ENCODE results near the gene SERPINC1. TPM values are rescaled to one million over a fixed set of nuclear protein-coding genes. Genes with fewer than 3 reads are reported as not detected.

The SERPINC1 gene
- total and polyA plus RNA-seq, 9 of the 15 experiments (the other 6 are each of a cell fraction or from before 2014, with no cell fraction given), result 0.07 to 1.2 (median 0.50) TPM

- TF ChIP-seq ARID4B (CRISPR knock-in tag; IDR thresholded peaks at IDR 0.05), result peak; percentile 74; the same call in 1 of the 2 replicates
- TF ChIP-seq, protein P1, sequence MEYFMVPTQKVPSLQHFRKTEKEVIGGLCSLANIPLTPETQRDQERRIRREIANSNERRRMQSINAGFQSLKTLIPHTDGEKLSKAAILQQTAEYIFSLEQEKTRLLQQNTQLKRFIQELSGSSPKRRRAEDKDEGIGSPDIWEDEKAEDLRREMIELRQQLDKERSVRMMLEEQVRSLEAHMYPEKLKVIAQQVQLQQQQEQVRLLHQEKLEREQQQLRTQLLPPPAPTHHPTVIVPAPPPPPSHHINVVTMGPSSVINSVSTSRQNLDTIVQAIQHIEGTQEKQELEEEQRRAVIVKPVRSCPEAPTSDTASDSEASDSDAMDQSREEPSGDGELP (CRISPR knock-in tag; IDR thresholded peaks at IDR 0.05; ENCODE audit: borderline replicate concordance), result peak; percentile 89
- peak; percentile 66 for TF ChIP-seq DPF2 (IDR thresholded peaks at IDR 0.05)
- TF ChIP-seq CREB5 (CRISPR knock-in tag; IDR thresholded peaks at IDR 0.05), result no peak
- TF ChIP-seq ZBTB7A (IDR thresholded peaks at IDR 0.05; ENCODE audit: borderline replicate concordance, control insufficient read depth, low read depth, low read length), result peak; percentile 99
- TF ChIP-seq, protein P2, sequence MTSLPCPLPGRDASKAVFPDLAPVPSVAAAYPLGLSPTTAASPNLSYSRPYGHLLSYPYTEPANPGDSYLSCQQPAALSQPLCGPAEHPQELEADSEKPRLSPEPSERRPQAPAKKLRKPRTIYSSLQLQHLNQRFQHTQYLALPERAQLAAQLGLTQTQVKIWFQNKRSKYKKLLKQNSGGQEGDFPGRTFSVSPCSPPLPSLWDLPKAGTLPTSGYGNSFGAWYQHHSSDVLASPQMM (CRISPR knock-in tag; IDR thresholded peaks at IDR 0.05), result no peak
- TF ChIP-seq, protein P3, sequence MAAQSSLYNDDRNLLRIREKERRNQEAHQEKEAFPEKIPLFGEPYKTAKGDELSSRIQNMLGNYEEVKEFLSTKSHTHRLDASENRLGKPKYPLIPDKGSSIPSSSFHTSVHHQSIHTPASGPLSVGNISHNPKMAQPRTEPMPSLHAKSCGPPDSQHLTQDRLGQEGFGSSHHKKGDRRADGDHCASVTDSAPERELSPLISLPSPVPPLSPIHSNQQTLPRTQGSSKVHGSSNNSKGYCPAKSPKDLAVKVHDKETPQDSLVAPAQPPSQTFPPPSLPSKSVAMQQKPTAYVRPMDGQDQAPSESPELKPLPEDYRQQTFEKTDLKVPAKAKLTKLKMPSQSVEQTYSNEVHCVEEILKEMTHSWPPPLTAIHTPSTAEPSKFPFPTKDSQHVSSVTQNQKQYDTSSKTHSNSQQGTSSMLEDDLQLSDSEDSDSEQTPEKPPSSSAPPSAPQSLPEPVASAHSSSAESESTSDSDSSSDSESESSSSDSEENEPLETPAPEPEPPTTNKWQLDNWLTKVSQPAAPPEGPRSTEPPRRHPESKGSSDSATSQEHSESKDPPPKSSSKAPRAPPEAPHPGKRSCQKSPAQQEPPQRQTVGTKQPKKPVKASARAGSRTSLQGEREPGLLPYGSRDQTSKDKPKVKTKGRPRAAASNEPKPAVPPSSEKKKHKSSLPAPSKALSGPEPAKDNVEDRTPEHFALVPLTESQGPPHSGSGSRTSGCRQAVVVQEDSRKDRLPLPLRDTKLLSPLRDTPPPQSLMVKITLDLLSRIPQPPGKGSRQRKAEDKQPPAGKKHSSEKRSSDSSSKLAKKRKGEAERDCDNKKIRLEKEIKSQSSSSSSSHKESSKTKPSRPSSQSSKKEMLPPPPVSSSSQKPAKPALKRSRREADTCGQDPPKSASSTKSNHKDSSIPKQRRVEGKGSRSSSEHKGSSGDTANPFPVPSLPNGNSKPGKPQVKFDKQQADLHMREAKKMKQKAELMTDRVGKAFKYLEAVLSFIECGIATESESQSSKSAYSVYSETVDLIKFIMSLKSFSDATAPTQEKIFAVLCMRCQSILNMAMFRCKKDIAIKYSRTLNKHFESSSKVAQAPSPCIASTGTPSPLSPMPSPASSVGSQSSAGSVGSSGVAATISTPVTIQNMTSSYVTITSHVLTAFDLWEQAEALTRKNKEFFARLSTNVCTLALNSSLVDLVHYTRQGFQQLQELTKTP (IDR thresholded peaks at IDR 0.05; ENCODE audit: low read depth in 1 of 2, partially characterized antibody in 2 of 2), result peak in 1 of 2 experiments; percentile 54
- peak; percentile 45 for TF ChIP-seq NEUROD1 (IDR thresholded peaks at IDR 0.05; ENCODE audit: borderline replicate concordance, low read depth, low read length, partially characterized antibody)
- peak; percentile 94 to 96; a peak in 3 of 4 replicates for TF ChIP-seq ETV6 (IDR thresholded peaks at IDR 0.05; ENCODE audit: borderline replicate concordance in 1 of 2, low read depth in 2 of 2, low read length in 1 of 2)
- TF ChIP-seq ETV6 (CRISPR knock-in tag; IDR thresholded peaks at IDR 0.05; ENCODE audit: borderline replicate concordance), result no peak
- peak; percentile 75; the same call in 1 of the 2 replicates for TF ChIP-seq TCF7 (IDR thresholded peaks at IDR 0.05; ENCODE audit: borderline replicate concordance)
- no peak for TF ChIP-seq CREBBP (IDR thresholded peaks at IDR 0.05; ENCODE audit: low read depth, low read length)
- no peak for TF ChIP-seq ZNF41 (CRISPR knock-in tag; conservative IDR thresholded peaks at IDR 0.05)
- peak; percentile 98 for TF ChIP-seq HMGN3 (IDR thresholded peaks at IDR 0.05; ENCODE audit: borderline replicate concordance, extremely low read depth, insufficient read length, low read depth, low read length)
Measured at GRCh38 chr1:173868266-173869020, 48.7 kb downstream of the SERPINC1 start, which contains the start of gene ZBTB37 (continued).

Measured in K562 (cell line).